Type B pancreatic cell (in vitro differentiated cells): Measurements from ENCODE around the gene INPP1. TPM values are rescaled to one million over a fixed set of nuclear protein-coding genes. Genes with fewer than 3 reads are reported as not detected.
A peak's percentile ranks its signal among the peaks of the same experiment; 100 is the strongest.

Experiments
- DNase-seq: peaks from one replicate; pipeline ENCODE4 v3.0.0; 2021; ENCODE audit warnings: mixed read lengths; ENCODE audit not compliant: unreplicated experiment; ENCODE audit errors: extremely low spot score
- H3K27ac Mint-ChIP-seq: 2 replicates; pipeline ENCODE4 v1.8.0; 2021; ENCODE audit warnings: mild to moderate bottlenecking, mixed read lengths
- H3K27me3 Mint-ChIP-seq: 2 replicates; pipeline ENCODE4 v1.8.0; 2021; ENCODE audit warnings: mixed read lengths
- H3K36me3 Mint-ChIP-seq: 2 replicates; pipeline ENCODE4 v1.8.0; 2021; ENCODE audit warnings: mixed read lengths
- H3K4me1 Mint-ChIP-seq: one replicate; pipeline ENCODE4 v1.8.0; 2021; ENCODE audit warnings: mixed read lengths; ENCODE audit not compliant: unreplicated experiment
- H3K4me3 Mint-ChIP-seq: 2 replicates; pipeline ENCODE4 v1.8.0; 2021; ENCODE audit warnings: mild to moderate bottlenecking, mixed read lengths
- H3K9me3 Mint-ChIP-seq: 2 replicates; pipeline ENCODE4 v1.8.0; 2021; ENCODE audit warnings: mixed read lengths
- total RNA-seq: library from RNA; stranded (reverse); gene quantifications from 2 replicates; pipeline ENCODE4 v1.2.1, GENCODE V29; 2021; ENCODE audit warnings: low replicate concordance
- TF ChIP-seq, protein P1 (sequence below): fragments of 200-600 bp; sonication (generic); conservative IDR thresholded peaks from 2 replicates; pipeline ENCODE4 v1.5.0; 2021; ENCODE audit warnings: antibody characterized with exemption, mild to moderate bottlenecking

The INPP1 gene
- total RNA-seq, 1 donor from 2014 or later = 17.2 TPM

DNA sequence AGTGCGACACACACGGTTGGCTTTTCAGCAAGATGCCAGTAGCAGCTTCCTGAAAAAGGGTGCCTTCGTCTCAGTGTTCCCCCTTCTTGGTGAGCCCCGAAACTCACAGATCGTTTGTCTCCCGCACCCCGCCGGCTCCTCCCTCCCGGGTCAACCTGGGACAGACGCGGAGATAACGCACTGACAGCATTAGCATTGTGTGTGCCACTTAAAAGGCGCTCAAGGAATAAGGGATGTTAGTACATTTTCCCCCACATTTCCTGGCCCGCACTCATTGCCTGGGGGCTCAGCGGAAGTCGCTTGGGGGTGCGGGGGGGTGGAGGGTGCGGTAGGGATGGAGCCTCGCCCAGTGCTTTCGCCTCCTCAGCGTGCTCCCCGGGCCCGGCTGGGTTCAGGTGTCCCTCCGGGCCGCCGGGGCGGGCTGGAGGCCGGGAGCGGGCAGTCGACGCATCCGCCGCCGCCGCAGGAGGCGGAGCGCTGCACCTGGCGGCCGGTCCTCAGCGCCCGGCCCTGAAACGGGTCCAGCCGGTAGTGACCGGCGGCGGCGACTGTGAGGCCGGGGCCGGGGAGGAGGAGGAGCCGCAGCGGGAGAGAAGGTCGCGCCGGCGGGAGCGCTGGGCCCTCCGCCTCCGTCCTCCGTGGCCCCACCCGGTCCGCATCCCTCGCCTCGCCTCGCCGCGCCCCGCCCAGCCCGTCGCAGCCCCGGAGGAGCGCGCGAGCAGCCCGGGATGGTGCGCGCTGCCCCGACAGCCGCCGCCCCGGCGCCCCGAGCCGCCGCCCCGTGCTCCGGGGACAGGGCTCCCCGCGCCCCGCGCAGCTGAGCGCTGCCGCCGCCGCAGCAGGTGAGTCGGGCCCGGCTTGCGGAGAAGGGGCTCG, 64.5 kb downstream of the INPP1 start, which contains the start of gene MFSD6:
Gene MFSD6, plus strand, starts transcription at position 694 of the 876 bp plus-strand sequence. CDS start 27,675 bp downstream, outside the sequence.
- Mint-ChIP-seq H3K4me1 (no peaks in the 10 kb centered on the region), H3K27ac (peak within 1 kb of the TSS; percentile 65), H3K9me3 (no peaks in the 10 kb centered on the region), H3K36me3 (no peaks in the 10 kb centered on the region), H3K4me3 (peak within 1 kb of the TSS; percentile 87), H3K27me3 (peaks cover 25% of the 10 kb centered on the region)
- peak; percentile 72 for DNase-seq
- TF ChIP-seq, protein P1, sequence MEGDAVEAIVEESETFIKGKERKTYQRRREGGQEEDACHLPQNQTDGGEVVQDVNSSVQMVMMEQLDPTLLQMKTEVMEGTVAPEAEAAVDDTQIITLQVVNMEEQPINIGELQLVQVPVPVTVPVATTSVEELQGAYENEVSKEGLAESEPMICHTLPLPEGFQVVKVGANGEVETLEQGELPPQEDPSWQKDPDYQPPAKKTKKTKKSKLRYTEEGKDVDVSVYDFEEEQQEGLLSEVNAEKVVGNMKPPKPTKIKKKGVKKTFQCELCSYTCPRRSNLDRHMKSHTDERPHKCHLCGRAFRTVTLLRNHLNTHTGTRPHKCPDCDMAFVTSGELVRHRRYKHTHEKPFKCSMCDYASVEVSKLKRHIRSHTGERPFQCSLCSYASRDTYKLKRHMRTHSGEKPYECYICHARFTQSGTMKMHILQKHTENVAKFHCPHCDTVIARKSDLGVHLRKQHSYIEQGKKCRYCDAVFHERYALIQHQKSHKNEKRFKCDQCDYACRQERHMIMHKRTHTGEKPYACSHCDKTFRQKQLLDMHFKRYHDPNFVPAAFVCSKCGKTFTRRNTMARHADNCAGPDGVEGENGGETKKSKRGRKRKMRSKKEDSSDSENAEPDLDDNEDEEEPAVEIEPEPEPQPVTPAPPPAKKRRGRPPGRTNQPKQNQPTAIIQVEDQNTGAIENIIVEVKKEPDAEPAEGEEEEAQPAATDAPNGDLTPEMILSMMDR = peak; percentile 20

DNA sequence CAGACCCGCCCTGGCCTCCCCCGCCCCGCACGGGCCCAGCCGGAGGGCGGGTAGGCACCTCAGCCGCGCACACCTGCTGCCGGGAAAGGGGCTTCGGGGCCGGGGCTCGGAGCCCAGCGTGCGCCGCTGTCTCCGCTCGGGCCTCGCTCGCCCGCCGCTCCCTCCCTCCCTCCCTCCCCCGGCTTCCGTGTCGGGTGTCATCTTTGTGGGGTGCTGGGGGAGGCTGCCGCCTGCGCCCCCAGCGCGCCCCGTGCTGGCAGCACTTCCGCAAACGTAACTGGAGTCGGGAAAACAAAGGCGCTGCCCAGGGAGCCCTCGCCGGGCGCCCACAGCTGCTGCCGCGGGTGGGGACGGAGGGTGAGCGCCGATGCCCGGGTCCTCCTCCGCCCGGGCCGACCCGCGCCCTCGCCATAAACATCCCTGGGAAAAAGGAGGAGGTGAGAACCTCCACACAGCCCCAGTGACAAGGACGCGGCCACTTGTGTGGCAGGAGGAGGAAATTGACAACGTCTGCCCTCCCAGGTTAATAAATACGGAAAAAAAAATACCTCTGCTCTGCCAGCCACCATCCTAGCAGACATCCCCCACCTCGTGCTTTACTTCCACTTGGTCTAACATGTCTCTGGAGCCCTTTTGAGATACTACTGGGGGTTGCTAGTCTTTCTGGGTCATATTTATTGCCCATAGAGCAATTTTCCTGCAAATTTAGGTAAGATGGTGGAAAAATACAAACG, 65.3 kb downstream of the INPP1 start:
- peak overlapping the region; percentile 65 for H3K27ac Mint-ChIP-seq
- H3K9me3 Mint-ChIP-seq = no peaks in the 10 kb centered on the region
- H3K4me1 Mint-ChIP-seq = no peaks in the 10 kb centered on the region
- peaks cover 25% of the 10 kb centered on the region for H3K27me3 Mint-ChIP-seq
- no peak for DNase-seq
- TF ChIP-seq, protein P1 = no peak
- H3K36me3 Mint-ChIP-seq = no peaks in the 10 kb centered on the region
- peak overlapping the region; percentile 87 for H3K4me3 Mint-ChIP-seq

DNA sequence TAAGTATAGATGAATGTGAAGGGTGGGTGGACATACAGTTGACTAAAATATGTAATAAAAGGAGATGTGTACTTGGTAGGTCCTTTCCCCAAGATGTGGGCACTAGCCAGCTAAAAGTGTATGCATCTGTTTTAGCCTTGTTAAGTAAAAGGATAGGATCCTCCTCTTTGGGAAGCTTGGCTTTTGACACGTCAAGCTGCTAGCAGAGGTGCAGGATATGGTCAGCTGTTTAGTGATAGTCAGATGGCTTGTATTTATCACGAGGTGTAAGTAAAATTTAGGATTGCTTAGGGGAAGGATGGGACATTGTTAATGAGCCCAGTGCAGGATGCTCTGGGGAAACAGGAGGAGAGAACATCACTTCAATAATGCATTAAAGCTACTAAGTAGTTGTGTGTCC, 66.2 kb downstream of the INPP1 start:
- Mint-ChIP-seq H3K36me3 (no peaks in the 10 kb centered on the region), H3K9me3 (no peaks in the 10 kb centered on the region), H3K4me1 (no peaks in the 10 kb centered on the region), H3K4me3 (peak overlapping the region; percentile 87), H3K27me3 (peaks cover 25% of the 10 kb centered on the region), H3K27ac (no peak overlapping the region)
- TF ChIP-seq, protein P1 = no peak
- no peak for DNase-seq

- Mint-ChIP-seq H3K27me3 (peaks cover 25% of the 10 kb centered on the region), H3K27ac (no peak overlapping the region), H3K9me3 (no peaks in the 10 kb centered on the region), H3K4me3 (peak overlapping the region; percentile 87), H3K4me1 (no peaks in the 10 kb centered on the region), H3K36me3 (no peaks in the 10 kb centered on the region)
- TF ChIP-seq, protein P1 = no peak
- DNase-seq = no peak
Observed at GRCh38 chr2:190410166-190410565, 66.8 kb downstream of the INPP1 start.

DNA sequence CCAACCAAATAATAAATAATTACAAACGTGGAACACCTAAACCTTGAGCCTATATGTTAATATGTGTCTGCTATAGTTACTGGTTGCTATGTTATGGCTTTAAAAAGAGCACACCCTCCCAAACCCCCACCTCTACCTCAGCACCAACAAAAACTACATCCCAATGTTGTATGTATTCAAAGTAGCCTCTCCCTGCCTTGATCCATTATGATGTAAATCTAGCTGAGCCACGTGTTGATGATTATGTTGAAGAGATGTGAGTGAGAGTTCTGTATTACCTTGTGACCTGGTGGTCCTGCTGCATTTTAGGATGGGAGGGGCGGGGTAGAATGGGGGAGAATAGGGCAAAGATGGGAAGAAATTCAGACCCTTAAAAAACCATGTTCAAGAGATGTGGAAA, 69.6 kb downstream of the INPP1 start:
- Mint-ChIP-seq H3K36me3 (no peaks in the 10 kb centered on the region), H3K9me3 (no peaks in the 10 kb centered on the region), H3K27me3 (peaks cover 25% of the 10 kb centered on the region), H3K4me3 (no peak overlapping the region), H3K4me1 (peaks cover 4% of the 10 kb centered on the region), H3K27ac (no peak overlapping the region)
- DNase-seq = no peak
- TF ChIP-seq, protein P1 = no peak
